Epithelial cell of proximal tubule (primary cell): ENCODE results near the gene CD38. TPM values are rescaled to one million over a fixed set of nuclear protein-coding genes. Genes with fewer than 3 reads are reported as not detected.

Experiments used
- DNase-seq: peaks from one replicate; pipeline ENCODE4 v3.0.0-alpha.2; 2011; ENCODE audit warnings: low read depth
- H3K4me3 ChIP-seq: 2 replicates; pipeline ENCODE4 v1.5.1; 2011; ENCODE audit warnings: low read depth, mild to moderate bottlenecking, low read length
- CTCF ChIP-seq: conservative IDR thresholded peaks from 2 replicates; pipeline ENCODE4 v1.5.1; 2012; ENCODE audit warnings: low read depth, mild to moderate bottlenecking, low read length
- total RNA-seq: library from RNA; depleted of rRNA; stranded (reverse); fragments of >200 nt; gene quantifications from 2 replicates; pipeline ENCODE4 v1.2.3, GENCODE V29; 2015

The CD38 gene
- total RNA-seq, 1 donor from 2014 or later = not detected

GRCh38 chr4:15740764-15741404 lies 37.2 kb upstream of the CD38 start:
- H3K4me3 ChIP-seq = no peak overlapping the region
- no peak for DNase-seq
- TF ChIP-seq CTCF = no peak

- no peak for TF ChIP-seq CTCF
- no peak for DNase-seq
- no peak overlapping the region for H3K4me3 ChIP-seq
These were observed 36.0 kb upstream of the CD38 start for GRCh38 chr4:15742083-15742582.

- H3K4me3 ChIP-seq = no peak overlapping the region
- TF ChIP-seq CTCF = no peak
- DNase-seq = no peak
These were observed 35.5 kb upstream of the CD38 start for GRCh38 chr4:15742637-15743036.

GRCh38 chr4:15744016-15744545 lies 34.0 kb upstream of the CD38 start:
- no peak for TF ChIP-seq CTCF
- DNase-seq = no peak
- no peak overlapping the region for H3K4me3 ChIP-seq

GRCh38 chr4:15746110-15746509 lies 32.0 kb upstream of the CD38 start:
- no peak for TF ChIP-seq CTCF
- no peak for DNase-seq
- no peak overlapping the region for H3K4me3 ChIP-seq

- TF ChIP-seq CTCF = no peak
- H3K4me3 ChIP-seq = no peak overlapping the region
- DNase-seq = no peak
These were observed 29.1 kb upstream of the CD38 start for GRCh38 chr4:15749001-15749400.

GRCh38 chr4:15751153-15751552 lies 27.0 kb upstream of the CD38 start:
- no peak for DNase-seq
- TF ChIP-seq CTCF = no peak

More at GRCh38 chr4:15751153-15751552, 27.0 kb upstream of the CD38 start:
- H3K4me3 ChIP-seq = no peak overlapping the region
